ENCODE measurements around the gene SRCIN1.

SRCIN1 gene

DNA sequence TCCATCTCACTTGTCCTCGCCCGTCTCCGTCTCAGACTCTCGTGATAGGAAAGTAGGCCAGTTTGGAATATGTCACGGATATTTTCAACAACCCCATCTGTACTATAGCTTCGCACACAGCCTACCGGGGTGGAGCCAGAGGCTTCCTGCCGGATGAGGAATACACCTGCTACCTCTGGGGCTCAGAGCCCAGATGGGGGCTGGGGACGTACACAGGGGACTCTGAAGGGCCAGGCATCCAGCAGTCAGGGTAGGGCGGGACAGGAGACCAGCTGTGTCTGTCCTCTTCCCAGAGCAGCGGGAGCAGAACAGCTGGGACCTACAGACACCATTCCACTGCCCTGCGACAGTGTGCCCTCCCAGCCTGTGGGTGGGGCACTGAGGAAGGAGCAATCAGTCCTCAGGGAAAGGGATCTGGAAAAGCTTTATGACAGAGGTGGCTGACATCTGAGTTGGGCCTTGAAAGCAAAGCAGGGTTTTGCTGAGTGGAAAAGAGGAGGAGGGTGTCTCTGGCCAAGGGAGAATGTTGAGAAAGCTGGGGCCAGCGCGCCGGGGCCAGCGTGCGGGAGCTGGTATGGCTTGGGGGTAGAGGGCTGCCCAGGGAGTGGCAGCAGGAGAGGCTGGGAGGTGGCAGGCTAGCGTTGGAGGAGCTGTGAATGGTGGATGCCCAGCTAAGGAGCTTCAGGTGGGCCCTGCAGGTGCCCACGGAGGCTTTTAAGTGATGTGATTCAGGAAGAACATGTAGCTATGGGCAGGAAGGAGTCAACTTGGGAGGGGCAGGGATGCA, 11.5 kb upstream of the SRCIN1 start:
- no peak for DNase-seq

DNA sequence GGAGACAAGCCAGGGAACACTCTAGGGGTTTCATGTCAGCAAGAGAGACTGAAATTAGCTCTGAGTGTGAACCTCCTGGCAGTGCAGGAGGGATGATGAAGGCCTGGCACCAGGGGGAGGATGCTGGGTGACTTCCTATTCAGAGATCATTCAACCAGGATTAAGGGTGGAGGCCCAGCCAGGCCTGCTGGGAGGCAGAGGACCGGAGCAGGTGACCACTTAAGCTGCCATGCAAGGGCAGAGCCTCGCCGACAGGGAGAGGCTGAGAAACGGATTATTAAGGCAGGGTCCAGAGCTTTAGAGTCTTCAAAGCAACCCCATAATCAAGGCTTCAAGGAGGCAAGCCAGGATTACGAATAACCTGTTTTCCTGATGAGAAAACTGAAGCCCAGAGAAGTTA, 10.6 kb upstream of the SRCIN1 start:
- DNase-seq = no peak

DNA sequence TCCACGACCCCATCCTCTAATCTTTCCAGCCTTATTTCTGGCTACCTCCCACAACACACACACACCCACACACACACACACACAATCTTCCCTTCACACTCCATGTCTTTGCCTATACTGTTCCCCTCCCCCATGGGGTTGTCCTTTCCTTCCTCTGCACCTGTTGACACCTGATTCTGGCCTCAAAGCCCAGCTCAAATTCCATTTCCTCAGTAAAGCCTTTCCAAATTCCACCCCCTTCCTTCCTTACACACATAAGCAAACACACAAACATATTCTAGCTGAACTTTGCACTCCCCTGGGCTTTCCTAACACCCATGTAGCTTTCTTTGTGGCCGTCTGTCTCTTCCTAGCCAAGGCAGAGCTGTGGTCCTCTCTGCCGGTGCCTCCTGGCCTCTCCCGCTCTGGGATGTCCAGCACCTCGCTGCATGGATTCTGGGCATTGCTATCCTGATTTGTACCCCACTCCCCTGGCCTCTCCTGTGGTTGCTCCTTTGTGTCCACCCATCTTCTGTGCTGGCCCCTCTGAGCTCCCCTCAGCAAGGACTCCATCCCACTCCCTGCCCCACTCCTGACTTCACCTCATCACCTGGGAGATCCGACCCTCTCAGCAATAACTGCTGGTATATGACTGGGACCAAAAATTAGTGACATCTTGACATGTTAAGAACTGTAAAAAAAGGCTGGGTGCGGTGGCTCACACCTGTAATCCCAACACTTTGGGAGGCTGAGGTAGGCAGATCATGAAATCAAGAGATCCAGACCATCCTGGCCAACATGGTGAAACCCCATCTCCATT, 8.4 kb upstream of the SRCIN1 start:
- DNase-seq = no peak

DNA sequence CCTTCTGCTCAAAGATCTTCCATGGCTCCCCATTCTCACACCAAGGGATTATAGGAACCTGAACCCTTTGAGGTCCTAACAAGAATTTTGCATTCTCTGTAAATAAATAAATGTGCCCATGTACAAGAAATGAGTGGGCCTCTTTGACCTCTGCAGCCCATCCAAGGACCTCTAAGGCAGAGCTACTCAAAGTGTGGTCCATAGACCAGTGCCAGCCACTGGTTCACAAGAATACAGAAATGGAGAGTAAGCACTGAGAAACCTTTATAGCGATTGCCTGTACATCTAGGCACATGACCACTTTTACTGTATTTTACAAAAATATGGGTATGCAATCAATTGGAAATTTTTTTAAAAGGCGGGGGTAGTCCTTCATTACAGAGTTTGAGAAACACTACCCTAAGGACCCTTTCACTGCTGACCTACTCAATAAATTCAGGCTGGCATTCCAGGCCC, 7.8 kb upstream of the SRCIN1 start:
- DNase-seq = no peak

DNA sequence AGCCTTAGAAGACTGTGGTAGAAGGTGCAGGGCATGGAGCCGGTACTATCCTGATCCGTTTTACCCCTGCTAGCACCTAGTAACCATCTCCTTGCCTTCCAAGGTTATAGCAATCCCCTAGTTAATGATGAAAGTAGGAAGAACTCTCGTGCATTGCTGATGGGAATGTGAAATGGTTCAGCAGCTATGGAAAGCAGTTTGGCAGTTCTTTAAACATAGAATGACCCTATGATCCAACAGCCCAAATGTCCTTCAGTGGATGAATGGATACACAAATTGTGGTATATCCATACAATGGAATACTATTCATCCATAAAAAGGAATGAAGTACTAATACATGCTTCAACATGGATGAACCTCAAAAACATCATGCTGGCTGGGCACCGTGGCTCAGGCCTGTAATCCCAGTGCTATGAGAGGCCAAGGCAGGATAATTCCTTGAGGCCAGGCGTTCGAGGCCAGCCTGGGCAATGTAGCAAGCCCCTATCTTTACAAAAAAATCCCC, 6.2 kb upstream of the SRCIN1 start:
- DNase-seq = no peak

DNA sequence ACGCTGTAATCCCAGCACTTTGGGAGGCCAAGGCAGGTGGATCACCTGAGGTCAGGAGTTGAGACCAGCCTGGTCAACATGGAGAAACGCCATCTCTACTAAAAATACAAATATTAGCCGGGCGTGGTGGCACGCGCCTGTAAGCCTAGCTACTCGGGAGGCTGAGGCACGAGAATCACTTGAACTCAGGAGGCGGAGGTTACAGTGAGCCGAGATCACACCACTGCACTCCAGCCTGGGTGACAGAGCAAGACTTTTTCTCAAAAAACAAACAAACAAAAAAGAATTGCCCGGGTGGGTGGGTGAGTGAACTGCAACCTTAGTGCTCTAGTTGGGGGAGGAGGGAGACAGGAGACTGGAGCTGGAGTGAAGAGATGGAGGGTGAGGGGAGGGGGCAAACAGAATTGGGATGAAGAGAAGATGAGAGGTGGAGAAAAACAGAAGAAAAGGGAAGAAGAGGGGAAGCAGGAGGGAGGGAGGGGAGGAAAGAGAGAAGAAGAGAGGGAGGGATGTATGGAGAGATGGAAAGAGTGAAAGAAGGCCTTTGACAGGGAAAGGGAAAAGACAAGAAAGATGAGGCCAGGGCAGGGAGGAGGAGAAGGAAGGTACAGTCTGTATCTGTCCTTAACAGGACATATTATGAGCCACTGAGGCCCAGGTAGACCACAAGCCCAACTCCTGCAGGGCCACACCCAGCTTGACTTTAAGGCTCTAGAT, 5.5 kb upstream of the SRCIN1 start:
- DNase-seq = no peak

DNA sequence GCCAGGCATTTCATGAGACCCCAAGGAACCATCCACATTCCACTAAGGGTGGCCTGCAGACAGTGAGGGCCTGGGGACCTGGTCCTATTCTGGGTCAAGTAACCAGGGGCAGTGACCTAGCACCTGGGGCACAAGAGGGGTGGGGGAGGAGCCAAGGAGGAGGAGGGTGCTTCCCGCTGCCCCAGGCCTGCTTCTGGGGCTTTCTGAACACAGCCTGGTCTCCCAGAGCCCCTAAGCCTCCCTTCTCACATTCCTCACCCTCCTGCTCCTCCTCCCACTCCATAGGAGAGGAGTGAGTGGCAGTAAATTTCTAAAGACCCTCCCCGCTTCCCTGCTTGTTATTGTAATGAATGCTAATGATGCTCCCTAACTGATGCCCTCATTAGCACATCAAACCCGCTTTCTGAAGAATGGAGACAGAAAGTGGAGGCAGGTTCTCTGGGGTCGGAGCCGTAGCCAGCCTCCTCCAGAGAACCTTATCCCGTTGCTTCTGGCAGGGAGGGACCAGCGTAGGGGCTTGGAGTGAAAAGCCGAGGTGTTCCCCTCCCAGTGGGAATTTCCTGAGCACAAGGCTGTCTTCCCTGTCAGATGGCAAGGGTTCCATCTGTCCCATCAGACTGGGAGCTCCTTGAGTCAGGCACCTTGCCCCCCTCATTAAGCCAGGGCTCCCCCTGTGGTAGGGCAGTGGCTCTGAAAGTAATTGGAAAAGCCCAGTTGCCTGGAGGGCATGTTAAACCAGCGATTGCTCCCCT, 3.7 kb upstream of the SRCIN1 start:
- DNase-seq = no peak

DNA sequence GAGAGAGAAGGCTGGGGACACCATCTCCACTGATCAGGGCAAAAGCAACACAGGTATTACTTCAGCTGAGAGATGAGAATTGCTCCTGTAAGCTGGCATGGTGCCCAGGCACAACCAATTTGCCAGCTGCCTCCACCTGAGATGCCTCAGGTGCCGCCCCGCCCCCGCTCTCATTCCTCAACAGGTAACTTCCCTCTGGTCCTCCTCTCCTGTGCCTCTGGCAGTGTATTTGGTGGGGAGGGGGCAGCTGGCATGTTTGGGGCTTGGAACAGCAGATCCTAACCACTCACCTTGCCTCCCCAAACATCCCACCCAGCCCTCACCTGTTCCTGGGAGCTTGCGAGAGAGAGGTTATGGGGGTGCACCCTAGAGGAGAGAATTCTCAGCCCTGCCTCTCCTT, 2.9 kb upstream of the SRCIN1 start:
- DNase-seq = peak; percentile 75

DNA sequence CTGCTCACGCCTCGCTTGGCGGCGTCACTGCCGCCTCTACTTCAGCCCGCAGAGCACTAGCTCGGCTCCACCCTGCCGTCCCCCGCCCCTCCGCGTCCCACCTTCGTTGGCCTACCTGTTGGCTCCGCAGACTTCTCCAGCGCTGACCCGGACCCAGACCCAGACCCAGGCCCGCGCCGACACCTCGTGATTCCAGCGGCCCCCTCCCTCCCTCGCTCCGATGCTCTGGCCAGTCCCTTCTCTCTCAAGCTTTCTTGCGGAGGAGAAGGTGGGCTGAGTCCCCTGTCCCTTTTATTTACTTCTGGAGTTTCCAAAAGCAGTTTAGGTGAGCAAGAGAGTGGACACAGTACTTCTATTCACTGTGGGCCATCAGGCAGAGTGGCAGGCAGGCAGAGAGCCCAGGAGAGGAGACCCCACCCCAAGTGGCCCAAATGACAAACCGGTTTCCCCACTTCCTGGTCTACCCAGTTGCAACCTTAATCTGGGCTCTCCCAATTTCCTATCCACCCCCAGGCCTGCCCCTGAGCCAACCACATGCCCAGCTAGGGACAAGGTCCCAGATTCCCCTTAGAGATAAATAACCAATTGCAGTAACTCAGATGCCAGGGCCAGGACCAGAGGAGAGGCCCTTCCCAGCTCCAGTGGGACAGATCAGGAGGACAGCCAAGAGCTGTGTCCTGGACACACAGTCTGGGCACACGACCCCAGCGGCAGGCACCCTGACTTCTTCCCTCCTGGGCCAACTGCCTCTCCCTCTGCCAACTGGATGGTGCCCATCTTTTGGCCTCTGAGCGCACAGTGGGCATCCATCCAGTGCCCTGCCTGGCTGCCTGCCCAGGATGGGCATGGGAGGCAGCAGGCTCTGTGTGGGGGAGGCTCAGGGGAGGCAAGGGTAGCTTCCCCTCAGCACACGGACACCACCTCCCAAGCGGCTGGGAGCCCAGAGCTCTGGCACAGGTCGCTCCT, 1.2 kb upstream of the SRCIN1 start:
- peak; percentile 36 for DNase-seq

DNA sequence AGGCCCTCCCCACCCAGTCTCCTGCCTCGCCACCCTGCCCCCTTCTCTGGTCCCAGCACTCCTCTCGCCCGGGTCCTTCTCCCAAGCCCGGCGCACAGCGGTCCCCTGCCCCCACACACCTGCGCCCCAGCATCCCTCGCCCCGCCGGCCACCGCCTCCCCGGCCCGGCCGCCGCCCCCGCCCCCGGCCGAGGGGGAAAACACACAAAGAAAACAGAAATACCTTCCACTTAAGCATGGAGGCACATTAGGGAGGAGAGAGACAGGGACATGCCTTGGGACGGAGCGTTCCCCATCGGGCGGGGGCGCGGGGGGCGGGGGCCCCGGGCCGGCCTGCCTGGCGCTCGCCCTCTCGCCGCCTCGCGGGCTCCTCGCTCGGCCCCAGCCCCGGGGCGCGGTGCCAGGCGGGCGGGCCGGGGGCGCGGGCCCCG, 326 bp downstream of the SRCIN1 start:
- no peak for DNase-seq

DNA sequence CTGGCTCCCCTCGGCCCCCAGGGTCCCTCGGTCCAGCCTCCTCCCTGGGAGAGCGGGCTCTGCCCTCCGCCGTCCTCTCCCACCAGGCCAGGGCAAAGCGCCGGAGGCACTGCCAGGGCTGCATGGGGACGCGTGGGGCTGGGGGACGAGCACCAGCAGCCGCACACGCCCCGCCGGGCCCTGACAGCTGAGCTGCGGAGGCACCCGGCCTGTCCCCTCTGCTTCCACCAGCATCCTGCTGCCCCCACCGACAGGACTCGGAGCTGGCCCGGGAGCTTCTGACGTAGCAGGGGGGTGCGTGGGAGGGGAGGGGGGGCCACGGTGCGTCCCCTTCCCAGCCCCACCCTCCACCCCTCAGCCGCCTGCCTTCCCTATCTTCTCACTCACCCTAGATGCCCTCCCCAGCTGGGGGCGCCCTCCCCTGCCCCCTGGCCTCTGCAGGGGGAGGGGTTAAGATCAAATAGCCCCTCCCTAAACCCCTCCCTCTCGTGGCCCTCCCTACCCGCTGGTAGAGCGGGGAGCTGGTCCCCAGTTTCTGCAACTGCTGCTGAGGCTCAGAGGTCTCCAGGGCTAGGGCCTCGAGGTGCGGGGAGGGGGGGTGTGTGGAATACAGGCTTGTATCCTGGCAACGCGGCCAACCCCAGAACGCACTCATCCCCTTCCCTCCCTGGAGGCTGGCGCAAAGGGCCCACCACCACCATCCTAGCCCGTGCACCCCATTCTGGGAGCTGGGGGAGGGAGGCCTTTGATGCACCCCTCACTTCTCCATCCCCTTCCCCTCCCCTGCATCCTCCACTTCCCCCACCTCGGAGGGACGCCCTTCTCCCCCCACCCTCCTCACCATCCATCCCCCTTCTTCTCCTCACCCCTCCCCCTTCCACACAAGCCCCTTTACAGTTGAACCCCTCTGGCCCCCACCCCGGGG, 1.0 kb downstream of the SRCIN1 start:
- no peak for DNase-seq

DNA sequence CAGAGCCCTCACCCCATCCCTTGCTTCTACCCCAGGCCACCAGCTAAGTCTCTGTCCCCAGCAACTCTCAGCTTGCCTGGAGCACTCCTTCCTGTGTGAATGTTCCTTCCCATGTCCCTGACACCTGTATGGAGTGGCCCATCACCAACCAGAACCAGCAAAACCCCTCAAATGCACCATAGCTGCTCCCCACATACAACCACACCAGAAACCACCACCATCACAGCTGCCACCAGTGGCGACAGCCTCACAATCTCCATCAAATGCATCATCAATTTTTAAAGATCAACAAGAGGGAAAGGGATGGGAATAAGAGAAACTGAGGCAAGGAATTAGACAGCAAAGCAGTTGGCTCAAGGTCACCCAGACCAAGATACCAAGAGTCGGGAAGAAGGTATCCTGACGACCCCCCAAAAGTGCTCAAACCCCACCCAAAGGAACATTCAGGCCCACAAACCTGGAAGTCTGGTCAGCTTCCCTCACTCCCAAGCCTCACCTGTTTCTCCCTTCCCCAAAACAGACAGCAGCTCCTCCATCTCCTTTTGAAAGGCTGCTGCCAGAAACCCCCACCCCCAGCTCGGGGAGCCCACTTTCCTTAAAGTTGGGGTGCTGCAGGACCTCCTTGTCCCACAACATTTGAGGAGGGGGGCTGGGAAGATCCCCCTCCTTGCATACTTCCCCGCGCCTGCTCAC, 1.8 kb downstream of the SRCIN1 start:
- no peak for DNase-seq

DNA sequence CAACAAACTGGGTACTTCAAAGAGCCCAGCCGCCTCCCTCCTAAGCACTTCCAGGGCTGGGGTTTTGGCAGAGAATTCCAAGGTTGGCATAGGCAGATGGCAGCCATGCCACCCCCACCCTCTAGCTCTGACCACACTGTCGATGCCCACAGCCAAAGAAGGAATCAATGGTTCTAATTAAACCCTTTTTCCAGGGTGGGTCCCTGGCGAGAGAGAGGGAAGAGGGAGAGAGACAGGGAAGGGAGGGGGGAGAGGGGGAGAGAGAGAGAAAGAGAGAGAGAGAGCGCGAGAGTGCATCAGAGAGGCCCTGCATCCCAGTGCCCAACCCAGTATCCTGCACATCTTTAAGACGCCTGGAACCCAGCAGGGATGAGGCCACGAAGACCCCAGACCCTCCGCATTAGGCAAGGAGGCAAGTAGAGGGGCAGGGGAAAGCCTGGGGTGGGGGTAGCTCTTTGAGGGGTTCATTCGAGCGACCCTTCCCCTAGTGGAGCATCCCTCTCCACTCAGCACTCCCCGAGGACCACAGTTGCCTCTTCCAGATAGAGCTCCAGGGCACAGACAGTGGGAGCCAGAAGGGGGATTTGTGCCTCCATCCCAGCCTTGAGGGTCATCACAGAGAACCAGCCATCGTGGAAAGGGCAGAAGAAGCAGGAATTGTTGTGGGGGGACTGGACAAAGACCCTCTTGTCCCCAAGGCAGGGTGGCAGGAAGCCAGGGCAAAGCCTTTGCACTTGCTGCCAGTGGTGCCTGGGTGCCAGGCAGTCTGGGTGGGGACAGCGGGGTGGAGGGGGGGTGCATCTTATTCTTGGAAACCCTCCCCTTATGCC, 2.6 kb downstream of the SRCIN1 start:
- no peak for DNase-seq

DNA sequence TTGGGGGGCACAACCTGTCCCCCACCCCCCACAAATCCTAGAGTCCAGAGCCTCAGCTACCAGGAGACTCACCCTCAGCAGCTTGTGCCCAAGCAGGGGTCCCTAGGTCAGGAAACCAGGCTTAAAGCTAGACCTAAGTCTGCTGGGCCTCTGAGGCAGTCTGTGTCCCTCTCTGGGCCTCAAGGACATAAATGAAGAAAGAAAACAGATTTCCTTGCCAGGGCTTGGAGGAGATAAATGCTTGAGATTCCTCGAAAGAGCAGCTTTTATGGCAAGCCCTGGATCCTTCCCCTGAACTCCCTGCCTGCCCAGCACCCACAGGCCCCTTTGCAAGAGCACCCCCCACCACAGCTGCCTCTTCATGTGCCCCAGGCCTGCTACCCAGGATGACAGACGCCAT, 3.3 kb downstream of the SRCIN1 start:
- no peak for DNase-seq

DNA sequence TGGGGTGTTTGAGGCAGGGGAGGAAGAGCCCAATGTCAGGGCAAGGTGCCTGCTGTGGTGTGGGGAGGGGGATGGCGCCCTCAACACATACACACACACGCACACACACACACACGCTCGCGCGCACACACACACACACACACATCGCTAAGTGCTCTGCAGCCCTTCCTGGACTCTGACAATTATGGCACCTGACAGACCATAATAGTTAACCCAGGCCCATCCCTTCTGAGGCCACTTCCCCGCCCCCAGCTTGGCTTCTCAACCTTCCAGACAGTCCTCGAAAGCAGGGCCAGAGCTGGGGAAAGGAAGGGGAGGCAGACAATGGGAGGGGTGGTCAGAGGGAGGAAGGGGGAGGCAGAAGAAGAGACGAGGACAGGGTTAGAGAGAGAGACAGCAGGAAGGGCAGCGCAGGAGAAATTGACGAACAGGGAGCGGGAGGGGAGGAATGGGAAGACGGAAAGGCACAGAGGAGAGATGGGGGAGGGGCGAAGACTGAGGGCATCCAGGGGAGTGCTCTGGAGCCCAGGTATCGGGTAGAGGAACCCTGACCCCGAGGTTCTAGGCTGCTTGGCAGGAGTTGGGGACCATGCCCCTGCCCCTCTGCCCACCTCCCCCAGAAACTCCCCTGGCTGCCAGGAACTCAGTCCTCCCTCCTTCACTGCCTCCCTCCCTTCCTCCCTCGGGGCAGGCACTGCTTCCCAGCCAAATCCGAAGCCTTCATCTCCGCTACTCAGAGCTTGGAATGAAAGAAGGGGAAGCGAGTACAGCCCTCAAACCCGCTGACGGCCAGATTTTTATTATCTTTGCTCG, 4.0 kb downstream of the SRCIN1 start:
- DNase-seq = peak; percentile 76

DNA sequence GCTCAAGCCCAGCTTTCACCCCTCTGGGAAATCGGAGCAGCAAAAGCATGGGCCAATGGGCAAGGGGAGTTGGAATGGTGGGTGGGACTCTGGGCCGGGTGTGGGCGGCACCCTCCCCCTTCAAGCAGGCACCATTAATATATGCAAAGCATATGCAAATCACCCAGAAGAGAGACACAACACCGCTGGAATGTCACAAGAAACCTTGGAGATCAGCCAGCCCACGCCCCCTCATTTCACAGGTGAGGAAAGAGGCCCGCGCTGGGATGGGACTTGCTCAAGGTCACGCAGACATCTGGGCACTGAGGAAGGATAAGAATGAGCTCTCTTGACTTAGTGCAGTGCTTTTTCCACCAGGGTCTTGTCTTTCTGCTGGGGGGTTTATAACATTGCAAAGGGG, 4.8 kb downstream of the SRCIN1 start:
- DNase-seq = no peak

DNA sequence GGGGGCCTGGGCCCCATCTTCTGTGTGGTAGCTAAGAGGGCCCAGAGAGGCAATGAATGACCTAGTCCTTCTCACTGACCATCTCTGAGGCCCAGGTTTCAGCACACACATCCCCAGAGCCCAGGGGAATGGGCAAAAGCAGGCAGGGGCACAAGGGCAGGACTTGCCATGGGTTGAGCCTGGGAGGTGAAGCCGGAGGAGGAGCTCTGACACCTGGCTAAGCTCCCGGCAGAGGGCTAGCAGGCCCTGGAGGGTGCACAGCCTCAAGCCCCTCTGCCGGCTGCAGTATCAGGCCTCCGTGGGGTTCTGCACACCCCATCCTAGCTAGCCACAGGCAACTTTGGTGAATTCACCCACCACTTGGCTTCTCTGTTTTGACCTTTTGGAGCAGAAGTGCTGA, 5.3 kb downstream of the SRCIN1 start:
- DNase-seq = no peak

DNA sequence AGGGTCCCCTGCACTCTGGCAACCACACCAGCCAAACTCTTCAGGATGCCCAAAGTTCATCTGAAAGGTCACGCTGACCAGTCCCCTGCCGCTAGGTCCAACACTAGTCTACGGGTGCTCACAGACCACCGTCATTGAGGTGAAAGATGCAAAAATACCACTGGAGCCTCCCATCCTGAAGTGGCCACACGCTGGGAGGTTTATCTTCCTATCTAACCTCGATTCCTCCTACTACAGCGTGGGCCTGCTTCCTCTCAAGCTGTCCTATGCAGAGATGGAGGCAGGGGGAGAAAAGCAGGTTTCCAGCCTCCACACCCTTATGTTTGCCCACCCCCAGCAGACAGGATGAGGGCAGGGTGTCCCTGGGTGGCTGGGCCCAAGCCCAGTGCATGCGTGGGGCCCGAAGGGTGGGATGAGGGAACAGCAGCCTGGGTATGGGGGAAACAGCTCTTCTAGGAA, 6.3 kb downstream of the SRCIN1 start:
- DNase-seq = no peak

Data from NCI-H1105 treated with DMSO at 0.1 percent for 48 hours (cell line).